Gastrocnemius medialis (tissue), 4 donors: Measurements from ENCODE around the gene COG1. TPM values are rescaled to one million over a fixed set of nuclear protein-coding genes. Genes with fewer than 3 reads are reported as not detected.

Experiments used
- ATAC-seq, 2 donors: fragments of 150-250 bp; one replicate each; pipeline ENCODE4 v1.9.1; 2016
- DNase-seq, 2 donors: peaks; one replicate each; pipeline ENCODE4 v3.0.0-alpha.2; 2019
- H3K27ac ChIP-seq, 4 donors: fragments of 200-600 bp; sonication (generic); 1 replicate in 1 of 4; 2 replicates in 3 of 4; pipeline ENCODE4 v1.5.1; 2016 to 2018; ENCODE audit warnings: mild to moderate bottlenecking in 2 of 4, moderate library complexity in 1 of 4
- H3K27me3 ChIP-seq, 3 donors: fragments of 200-600 bp; sonication (generic) in 2 of 3; 1 replicate in 1 of 3; 2 replicates in 2 of 3; pipeline versions ENCODE4 v1.5.1 to v1.6.0; 2016 to 2019; ENCODE audit warnings: mild to moderate bottlenecking in 1 of 3, moderate library complexity in 1 of 3
- H3K36me3 ChIP-seq, 2 donors: fragments of 200-600 bp; sonication (generic) in 1 of 2; one replicate each; pipeline ENCODE4 v1.5.1; 2017 to 2018
- H3K4me1 ChIP-seq, 2 donors: fragments of 200-600 bp; sonication (generic) in 1 of 2; one replicate each; pipeline ENCODE4 v1.5.1; 2016 to 2017; ENCODE audit warnings: mild to moderate bottlenecking in 2 of 2
- H3K4me3 ChIP-seq, 4 donors: fragments of 200-600 bp; sonication (generic) in 3 of 4; 1 replicate in 1 of 4; 2 replicates in 3 of 4; pipeline ENCODE4 v1.5.1; 2016 to 2019; ENCODE audit warnings: mild to moderate bottlenecking in 2 of 4
- H3K9me3 ChIP-seq, 3 donors: fragments of 200-600 bp; sonication (generic) in 2 of 3; 1 replicate in 1 of 3; 2 replicates in 2 of 3; pipeline ENCODE4 v1.5.1; 2016 to 2019
- CTCF ChIP-seq, 5 experiments: fragments of 450-650 bp in 3 of 5; fragments of 200-600 bp in 2 of 5; sonication (generic) in 2 of 5; IDR thresholded peaks in 4 of 5; conservative IDR thresholded peaks in 1 of 5; 1 replicate in 4 of 5; 2 replicates in 1 of 5; pipeline ENCODE4 v1.5.1; 2016 to 2019; ENCODE audit warnings: antibody characterized with exemption in 5 of 5, mild to moderate bottlenecking in 3 of 5, moderate library complexity in 3 of 5
- POLR2A ChIP-seq, 2 donors: fragments of 450-650 bp; IDR thresholded peaks; one replicate each; pipeline ENCODE4 v1.6.1; 2017; ENCODE audit warnings: antibody characterized with exemption in 2 of 2, mild to moderate bottlenecking in 2 of 2, moderate library complexity in 2 of 2
- in situ Hi-C, 4 donors: fragments of 200-750 bp; cut with MboI; loops; one replicate each; pipeline versions ENCODE4 v1.15.0 to v1.8.0; 2017; ENCODE audit warnings: low sequenced_read_pairs in 4 of 4
- intact Hi-C: fragments of 100-400 bp; cut with DNase I; formaldehyde crosslinking; loops from one replicate; pipeline ENCODE4 v1.15.1; 2023; ENCODE audit warnings: low total_unique reads
- total RNA-seq, 4 donors: library from RNA; depleted of rRNA; stranded (reverse); fragments of >200 nt; gene quantifications; one replicate each; pipeline versions ENCODE4 v1.1.0 to v1.2.3, GENCODE V29; 2016

COG1 gene
- total RNA-seq, 4 donors from 2014 or later: 21.2 to 34.7 (median 26.7) TPM

DNA sequence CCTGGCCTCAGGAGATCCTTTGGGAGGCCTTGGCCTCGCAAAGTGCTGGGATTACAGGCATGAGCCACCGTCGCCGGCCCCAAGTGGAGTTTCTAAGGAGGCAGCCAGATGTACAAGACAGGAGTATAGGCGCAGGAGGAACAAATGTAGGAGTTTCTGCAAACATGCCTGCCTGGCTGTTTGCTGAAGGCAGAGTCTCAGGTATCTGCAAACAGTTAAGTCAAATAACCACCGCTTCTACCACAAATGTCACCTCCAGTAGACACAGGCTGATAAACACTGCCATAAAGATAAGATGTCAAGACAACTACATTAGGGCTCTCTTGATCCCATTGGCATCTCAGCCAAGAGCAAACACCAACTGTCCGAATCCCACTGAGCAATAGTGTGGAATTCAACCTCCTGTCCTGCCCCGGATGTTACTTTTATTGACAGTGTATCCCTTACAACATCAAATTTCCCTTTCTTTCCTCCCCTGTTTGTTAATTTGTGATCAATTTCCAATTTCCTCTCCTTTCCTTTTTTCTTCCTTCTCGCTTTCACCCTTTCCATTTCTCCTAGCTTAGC is 5.6 kb upstream of the COG1 start:
- intact Hi-C loops (no loop called here), in situ Hi-C loops (loop anchor here in 1 of 4 donors (5.0 to 10.0 kb wide), 2 partner anchors 45 to 188 kb away; a partner anchor contains a TSS)
- Histone ChIP-seq H3K36me3 (no peaks in the 10 kb centered on the region), H3K4me3 (no peak overlapping the region), H3K27me3 (no peaks in the 10 kb centered on the region), H3K27ac (no peak overlapping the region), H3K9me3 (no peaks in the 10 kb centered on the region), H3K4me1 (no peaks in the 10 kb centered on the region)
- no peak for DNase-seq
- TF ChIP-seq POLR2A (IDR thresholded peaks at IDR 0.05) (no peak), CTCF (IDR thresholded peaks at IDR 0.05 in 4 of 5, conservative IDR thresholded peaks at IDR 0.05 in 1 of 5) (no peak)
- ATAC-seq: no peak

DNA sequence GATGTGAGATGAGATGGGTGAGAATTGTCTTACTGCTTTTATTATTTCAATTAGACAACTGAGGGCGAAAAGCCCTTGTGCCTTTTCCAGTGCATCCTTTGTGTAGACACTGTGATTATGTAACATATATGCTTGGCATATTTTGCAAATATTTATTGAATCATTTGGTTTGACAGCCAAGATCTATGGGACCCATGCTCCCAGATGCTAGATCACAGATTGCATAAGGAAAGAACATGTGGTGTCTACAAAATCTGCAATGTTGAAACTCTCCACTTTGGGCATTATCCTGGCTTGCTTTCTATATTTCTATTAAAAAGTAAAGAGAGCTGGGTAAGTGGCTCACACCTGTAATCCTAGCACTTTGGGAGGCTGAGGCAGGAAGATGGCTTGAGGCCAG is 4.8 kb upstream of the COG1 start:
- no peaks in the 10 kb centered on the region for H3K9me3 ChIP-seq
- H3K27ac ChIP-seq: no peak overlapping the region
- no peak for ATAC-seq
- no peak for TF ChIP-seq CTCF (IDR thresholded peaks at IDR 0.05 in 4 of 5, conservative IDR thresholded peaks at IDR 0.05 in 1 of 5)
- TF ChIP-seq POLR2A (IDR thresholded peaks at IDR 0.05): no peak
- H3K36me3 ChIP-seq: no peaks in the 10 kb centered on the region
- in situ Hi-C loops: loop anchor here in 1 of 4 donors (5.0 to 10.0 kb wide), 2 partner anchors 44 to 187 kb away; a partner anchor contains a TSS
- no peaks in the 10 kb centered on the region for H3K4me1 ChIP-seq
- intact Hi-C loops: no loop called here
- H3K4me3 ChIP-seq: no peak overlapping the region
- no peaks in the 10 kb centered on the region for H3K27me3 ChIP-seq
- DNase-seq: no peak

- DNase-seq (no peak), ATAC-seq (no peak)
- no peaks in the 10 kb centered on the region for H3K9me3 ChIP-seq
- intact Hi-C loops: loop anchor here (2.0 kb wide), 1 partner anchor 181 kb away; no protein-coding TSS in a partner anchor
- no peak overlapping the region for H3K4me3 ChIP-seq
- no peak overlapping the region for H3K27ac ChIP-seq
- TF ChIP-seq CTCF (IDR thresholded peaks at IDR 0.05 in 4 of 5, conservative IDR thresholded peaks at IDR 0.05 in 1 of 5): peak in 3 of 5 experiments; percentile 11 to 35 (median 21)
- no peak for TF ChIP-seq POLR2A (IDR thresholded peaks at IDR 0.05)
- H3K4me1 ChIP-seq: peaks cover 8 to 10% of the 10 kb centered on the region in 2 donors
- in situ Hi-C loops: loop anchor here in 1 of 4 donors (5.0 to 10.0 kb wide), 2 partner anchors 43 to 185 kb away; a partner anchor contains a TSS
- no peaks in the 10 kb centered on the region for H3K27me3 ChIP-seq
- H3K36me3 ChIP-seq: no peaks in the 10 kb centered on the region
These were observed 3.3 kb upstream of the COG1 start for GRCh38 chr17:73189417-73190099.

GRCh38 chr17:73191443-73192205 is 1.2 kb upstream of the COG1 start:
- Histone ChIP-seq H3K4me3 (peak overlapping the region; percentile 55 to 94 (median 86)), H3K4me1 (peaks cover 13 to 16% of the 10 kb centered on the region in 2 donors), H3K36me3 (peaks cover 0 to 1% of the 10 kb centered on the region in 2 donors), H3K27me3 (no peaks in the 10 kb centered on the region), H3K27ac (peak overlapping the region; percentile 92 to 97 (median 95)), H3K9me3 (no peaks in the 10 kb centered on the region)
- intact Hi-C loops (loop anchor here (1.0 to 2.0 kb wide), 3 partner anchors 41 to 179 kb away; a partner anchor contains a TSS), in situ Hi-C loops (no loop called here)
- peak; percentile 20 to 62 for DNase-seq
- TF ChIP-seq POLR2A (IDR thresholded peaks at IDR 0.05) (no peak), CTCF (IDR thresholded peaks at IDR 0.05 in 4 of 5, conservative IDR thresholded peaks at IDR 0.05 in 1 of 5) (peak; percentile 51 to 81 (median 70))
- ATAC-seq: peak; percentile 29 to 38
